HG02798 (cell line): ENCODE data around the gene DNASE1L3.

Experiments
- ATAC-seq: cut with Tn5 transposase; IDR thresholded peaks from one replicate; pipeline ENCODE4 v1.9.1; 2021; ENCODE audit warnings: mild to moderate bottlenecking; ENCODE audit not compliant: unreplicated experiment, poor library complexity

DNASE1L3 gene

GRCh38 chr3:58164199-58164879 lies 46.4 kb downstream of the DNASE1L3 start:
- no peak for ATAC-seq

- ATAC-seq, result no peak
Measured at GRCh38 chr3:58163234-58163633, 47.5 kb downstream of the DNASE1L3 start.

GRCh38 chr3:58161435-58162398 lies 49.1 kb downstream of the DNASE1L3 start:
- no peak for ATAC-seq

GRCh38 chr3:58160399-58160798 lies 50.4 kb downstream of the DNASE1L3 start:
- no peak for ATAC-seq

- ATAC-seq, result no peak
Measured at GRCh38 chr3:58158442-58159153, 52.2 kb downstream of the DNASE1L3 start.

GRCh38 chr3:58157700-58158099 lies 53.1 kb downstream of the DNASE1L3 start:
- ATAC-seq, result no peak

- no peak for ATAC-seq
Measured at GRCh38 chr3:58155838-58156237, 54.9 kb downstream of the DNASE1L3 start.

GRCh38 chr3:58154626-58155449 lies 55.9 kb downstream of the DNASE1L3 start:
- no peak for ATAC-seq

GRCh38 chr3:58153371-58153770 lies 57.4 kb downstream of the DNASE1L3 start:
- no peak for ATAC-seq

- no peak for ATAC-seq
Measured at GRCh38 chr3:58152225-58153015, 58.4 kb downstream of the DNASE1L3 start.

- ATAC-seq, result no peak
Measured at GRCh38 chr3:58151637-58152036, 59.1 kb downstream of the DNASE1L3 start.

- no peak for ATAC-seq
Measured at GRCh38 chr3:58150810-58151199, 60.0 kb downstream of the DNASE1L3 start.

GRCh38 chr3:58150130-58150809 lies 60.5 kb downstream of the DNASE1L3 start:
- no peak for ATAC-seq

GRCh38 chr3:58148049-58148448 lies 62.7 kb downstream of the DNASE1L3 start:
- ATAC-seq, result no peak

GRCh38 chr3:58144478-58145325 lies 66.1 kb downstream of the DNASE1L3 start:
- no peak for ATAC-seq

GRCh38 chr3:58143417-58144055 lies 67.2 kb downstream of the DNASE1L3 start:
- ATAC-seq, result no peak
